ENCODE data around the gene TMEM184A. TPM values are rescaled to one million over a fixed set of nuclear protein-coding genes. Genes with fewer than 3 reads are reported as not detected.

TMEM184A gene
- total and polyA plus RNA-seq, 2 experiments from 2014 or later: 0.18 to 0.66 TPM

GRCh38 chr7:1580422-1581030, 24.5 kb upstream of the TMEM184A start:
- H3K9me2 ChIP-seq (ENCODE audit: insufficient read depth): peaks cover 6% of the 10 kb centered on the region; the same call in 1 of the 2 replicates
- no peak for TF ChIP-seq ETS1 (IDR thresholded peaks at IDR 0.05)
- peak; percentile 34; the same call in 1 of the 2 replicates for TF ChIP-seq CREB1 (CRISPR knock-in tag; IDR thresholded peaks at IDR 0.05; ENCODE audit: low read depth)
- no peak for TF ChIP-seq CTCF (conservative IDR thresholded peaks at IDR 0.05; ENCODE audit: low read depth in 2 of 2)
- no peak for TF ChIP-seq NANOG (IDR thresholded peaks at IDR 0.05; ENCODE audit: borderline replicate concordance)
- no peak for TF ChIP-seq ZNF331 (CRISPR knock-in tag; IDR thresholded peaks at IDR 0.05; ENCODE audit: low read depth)
- ATAC-seq (peak; percentile 7), DNase-seq (ENCODE audit: low spot score) (no peak)
- no peaks in the 10 kb centered on the region for H3K27me3 ChIP-seq (ENCODE audit: insufficient read depth)
- Mint-ChIP-seq H3K27me3 (ENCODE audit: insufficient read depth, low read depth, poor library complexity) (peaks cover 20% of the 10 kb centered on the region), H3K4me1 (peaks cover 36% of the 10 kb centered on the region), H3K27ac (no peak overlapping the region), H3K36me3 (ENCODE audit: low read depth) (peaks cover 27% of the 10 kb centered on the region), H3K9me3 (peaks cover 19% of the 10 kb centered on the region), H3K4me3 (no peak overlapping the region; the same call in 2 of the 3 replicates)
- no peak overlapping the region for H3K4me3 ChIP-seq
- peaks cover 5% of the 10 kb centered on the region; the same call in 1 of the 2 replicates for H3F3A ChIP-seq (replicated peaks; ENCODE audit: low read depth)
- no peak overlapping the region for H3K27ac ChIP-seq (ENCODE audit: low read depth)
- H3K79me2 ChIP-seq (replicated peaks; ENCODE audit: insufficient read depth): no peaks in the 10 kb centered on the region
- 0 out of 2 replicates have a peak overlapping the region, but pooled peaks have one; percentile 48 for H3K4me2 ChIP-seq
- 0 out of 2 replicates have a peak overlapping the region, but pooled peaks have one; percentile 34 for H2AFZ ChIP-seq
- peaks cover 17% of the 10 kb centered on the region for H3K4me1 ChIP-seq (ENCODE audit: insufficient read depth)
- no peaks in the 10 kb centered on the region for H3K36me3 ChIP-seq (ENCODE audit: insufficient read depth)
- no peaks in the 10 kb centered on the region for H4K20me1 ChIP-seq (replicated peaks; ENCODE audit: insufficient read depth)

GRCh38 chr7:1579481-1580421, 23.7 kb upstream of the TMEM184A start:
- Histone ChIP-seq H3F3A (replicated peaks; ENCODE audit: low read depth) (peaks cover 5% of the 10 kb centered on the region; the same call in 1 of the 2 replicates), H3K4me3 (no peak overlapping the region), H3K27ac (ENCODE audit: low read depth) (no peak overlapping the region), H3K27me3 (ENCODE audit: insufficient read depth) (no peaks in the 10 kb centered on the region), H3K4me1 (ENCODE audit: insufficient read depth) (peaks cover 17% of the 10 kb centered on the region), H3K79me2 (replicated peaks; ENCODE audit: insufficient read depth) (no peaks in the 10 kb centered on the region), H3K4me2 (peak overlapping the region; percentile 48), H3K36me3 (ENCODE audit: insufficient read depth) (no peaks in the 10 kb centered on the region), H4K20me1 (replicated peaks; ENCODE audit: insufficient read depth) (no peaks in the 10 kb centered on the region), H2AFZ (peak overlapping the region; percentile 34; the same call in 1 of the 2 replicates), H3K9me2 (ENCODE audit: insufficient read depth) (peaks cover 6% of the 10 kb centered on the region; the same call in 1 of the 2 replicates)
- Mint-ChIP-seq H3K4me1 (peaks cover 36% of the 10 kb centered on the region), H3K36me3 (ENCODE audit: low read depth) (peaks cover 32% of the 10 kb centered on the region), H3K9me3 (peaks cover 20% of the 10 kb centered on the region), H3K27ac (peak overlapping the region; percentile 12), H3K4me3 (peak overlapping the region; percentile 14; the same call in 1 of the 3 replicates), H3K27me3 (ENCODE audit: insufficient read depth, low read depth, poor library complexity) (peaks cover 21% of the 10 kb centered on the region)
- peak; percentile 92 for DNase-seq (ENCODE audit: low spot score)
- ATAC-seq: peak; percentile 87
- TF ChIP-seq CTCF (conservative IDR thresholded peaks at IDR 0.05; ENCODE audit: low read depth in 2 of 2) (peak; percentile 78 to 98), ETS1 (IDR thresholded peaks at IDR 0.05) (no peak)
